Right ventricle myocardium superior (tissue), 1 donor: Measurements from ENCODE around the gene GAS6. TPM values are rescaled to one million over a fixed set of nuclear protein-coding genes. Genes with fewer than 3 reads are reported as not detected.
"Not testable (repeated sequence)": the region's sequence is repeated elsewhere in the genome, so short reads cannot be mapped to it uniquely, and the experiment has no call there.

ENCODE experiments used
- ATAC-seq: fragments of 200-7000 bp; cut with Tn5 transposase; one replicate; pipeline ENCODE4 v1.9.1; 2020; ENCODE audit warnings: mild to moderate bottlenecking; ENCODE audit not compliant: poor library complexity
- DNase-seq: peaks from one replicate; pipeline ENCODE4 v3.0.0-alpha.2; 2020
- intact Hi-C: fragments of 100-400 bp; cut with DNase I; formaldehyde crosslinking; loops from one replicate; pipeline ENCODE4 v1.11.2; 2022
- total RNA-seq: library from RNA; stranded (reverse); fragmentation: NEBNext Ultra II Directional; extraction: Animal tissue kit (Norgen Biotek cat#: 25700); gene quantifications from one replicate; pipeline ENCODE4 v1.2.1, GENCODE V29; 2021
- donor health status: DM: no; HTN: yes; CAD: no; lungs with severe emphysema.

The GAS6 gene
- total RNA-seq, 1 donor from 2014 or later: 181 TPM

- DNase-seq: peak; percentile 21
- no peak for ATAC-seq
- intact Hi-C loops: no loop called here
Observed at GRCh38 chr13:113805431-113806103, 58.3 kb downstream of the GAS6 start.

GRCh38 chr13:113804703-113805430 is 59.0 kb downstream of the GAS6 start:
- intact Hi-C loops: no loop called here
- ATAC-seq: no peak
- peak; percentile 37 for DNase-seq

DNA sequence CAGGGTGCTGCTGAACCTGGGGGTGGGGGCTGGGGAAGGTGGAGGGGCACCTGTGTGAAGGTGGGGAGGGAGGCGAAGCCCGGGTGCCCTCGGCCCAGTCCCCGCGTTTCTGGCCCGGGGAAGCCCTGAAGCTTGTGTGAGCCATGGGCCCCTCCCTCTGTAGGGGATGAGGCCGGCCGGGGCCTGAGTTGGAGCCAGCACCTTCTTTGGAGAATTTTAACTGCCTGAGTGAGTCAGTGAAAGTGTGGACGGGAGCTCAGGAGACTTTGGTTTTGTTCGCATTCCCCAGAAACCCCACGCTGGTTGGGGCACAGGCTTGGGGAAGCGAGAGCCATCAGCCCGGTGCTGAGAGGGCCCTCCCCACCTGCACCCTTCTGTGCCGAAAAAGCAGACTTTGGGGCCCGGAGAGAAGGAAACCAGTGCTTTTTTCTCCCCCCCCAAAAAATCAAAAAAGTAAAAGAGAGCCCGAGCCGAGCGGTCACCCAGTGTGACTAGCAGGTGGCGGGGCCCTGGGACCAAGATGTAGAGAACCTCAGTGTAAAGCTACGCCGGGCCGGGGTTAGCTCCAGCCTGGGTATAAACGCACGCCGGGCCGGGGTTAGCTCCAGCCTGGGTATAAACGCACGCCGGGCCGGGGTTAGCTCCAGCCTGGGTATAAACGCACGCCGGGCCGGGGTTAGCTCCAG is 59.7 kb downstream of the GAS6 start:
- ATAC-seq (no peak), DNase-seq (peak; percentile 35)
- intact Hi-C loops: no loop called here

DNA sequence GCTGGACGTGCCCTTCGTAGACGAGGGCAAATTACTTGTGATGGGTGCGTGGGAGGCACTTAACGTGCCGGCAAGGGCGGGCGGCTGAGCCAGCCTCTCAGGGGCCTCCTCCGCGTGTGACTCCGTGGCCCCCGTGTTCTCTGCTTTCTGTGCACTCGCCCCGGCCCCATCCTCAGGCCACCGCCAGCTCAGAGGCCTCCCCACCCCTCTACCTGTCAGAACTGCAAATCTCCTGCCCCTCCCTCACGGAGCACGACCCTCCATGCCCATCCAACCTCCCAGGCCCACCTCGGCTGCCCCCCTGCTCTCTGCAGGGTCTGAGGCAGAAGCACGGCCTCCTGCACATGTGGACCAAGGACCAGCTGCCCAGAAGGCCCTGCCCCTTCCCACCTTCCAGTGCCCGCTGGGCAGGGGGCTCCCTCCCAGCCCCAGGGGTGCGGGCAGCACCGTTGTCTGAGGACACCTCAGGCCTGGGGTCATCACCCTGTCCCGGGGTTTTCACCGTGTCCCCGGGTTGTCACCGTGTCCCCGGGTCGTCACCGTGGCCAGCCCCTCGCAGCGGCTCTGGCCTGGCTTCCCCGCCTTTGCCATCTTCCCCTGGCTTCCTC is 60.4 kb downstream of the GAS6 start:
- no peak for DNase-seq
- ATAC-seq: no peak
- intact Hi-C loops: no loop called here

DNA sequence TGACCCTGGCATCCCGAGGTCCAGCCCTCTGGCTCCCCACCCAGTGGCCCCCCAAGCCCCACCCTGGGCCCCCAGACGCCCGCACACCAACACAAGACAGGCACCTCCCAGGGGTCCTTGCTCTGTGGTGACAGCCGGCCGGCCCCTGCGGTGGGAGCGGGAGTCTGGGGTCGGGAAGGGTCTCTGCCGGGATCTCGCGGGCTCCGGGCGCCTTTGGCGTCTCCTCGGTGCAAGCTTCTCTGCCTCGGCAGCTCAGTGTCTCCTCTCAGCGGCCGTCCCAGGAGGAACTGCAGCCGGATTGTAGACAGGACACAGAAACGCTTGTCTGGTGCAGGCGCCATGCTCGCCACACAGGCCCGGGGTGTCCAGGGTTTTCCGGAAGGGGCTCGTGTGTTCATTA is 61.1 kb downstream of the GAS6 start:
- no peak for ATAC-seq

GRCh38 chr13:113802090-113802531 is 61.8 kb downstream of the GAS6 start:
- peak; percentile 81 for DNase-seq
- peak; percentile 72 for ATAC-seq
- intact Hi-C loops: no loop called here

More for the DNA sequence above, 61.1 kb downstream of the GAS6 start:
- intact Hi-C loops: no loop called here
- DNase-seq: no peak

- no peak for DNase-seq
- no peak for ATAC-seq
- intact Hi-C loops: no loop called here
Observed at GRCh38 chr13:113801289-113801961, 62.5 kb downstream of the GAS6 start.

DNA sequence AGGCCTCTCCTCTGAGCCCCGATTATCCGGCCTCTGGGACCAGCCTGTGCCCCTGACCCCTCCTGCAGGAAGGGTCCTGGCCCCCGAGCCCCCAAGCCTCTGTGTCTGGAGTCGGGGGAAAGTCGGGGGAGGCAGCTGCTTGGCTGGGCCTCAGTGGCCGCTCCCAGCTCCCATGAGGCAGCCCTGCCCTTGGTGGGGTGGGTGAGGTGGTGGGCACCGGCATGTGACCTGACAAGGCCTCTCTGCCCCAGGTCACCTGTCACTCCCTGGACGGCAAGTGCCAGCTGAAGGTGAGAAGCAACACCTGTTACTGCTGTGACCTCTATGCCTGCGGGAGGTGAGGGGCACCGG is 63.3 kb downstream of the GAS6 start:
- no peak for DNase-seq
- intact Hi-C loops: no loop called here
- ATAC-seq: no peak

DNA sequence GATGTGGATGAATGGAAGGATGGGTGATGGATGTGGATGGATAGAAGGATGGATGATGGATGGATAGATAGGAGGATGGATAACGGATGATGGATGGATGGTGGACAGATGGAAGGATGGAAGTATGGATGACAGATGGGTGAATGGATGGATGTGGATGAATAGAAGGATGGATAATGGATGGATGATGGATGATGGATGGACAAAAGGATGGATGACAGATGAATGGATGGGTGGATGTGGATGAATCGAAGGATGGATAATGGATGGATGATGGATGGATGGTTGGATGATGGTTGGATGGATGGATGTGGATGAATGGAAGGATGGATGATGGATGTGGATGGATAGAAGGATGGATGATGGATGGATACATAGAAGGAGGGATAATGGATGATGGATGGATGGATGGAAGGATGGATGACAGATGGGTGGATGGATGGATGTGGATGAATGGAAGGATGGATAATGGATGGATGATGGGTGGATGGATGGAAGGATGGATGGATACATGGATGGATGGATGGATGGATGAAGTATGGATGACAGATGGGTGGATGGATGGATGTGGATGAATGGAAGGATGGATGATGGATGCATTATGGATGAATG is 65.6 kb downstream of the GAS6 start:
- no peak for DNase-seq
- intact Hi-C loops: no loop called here

DNA sequence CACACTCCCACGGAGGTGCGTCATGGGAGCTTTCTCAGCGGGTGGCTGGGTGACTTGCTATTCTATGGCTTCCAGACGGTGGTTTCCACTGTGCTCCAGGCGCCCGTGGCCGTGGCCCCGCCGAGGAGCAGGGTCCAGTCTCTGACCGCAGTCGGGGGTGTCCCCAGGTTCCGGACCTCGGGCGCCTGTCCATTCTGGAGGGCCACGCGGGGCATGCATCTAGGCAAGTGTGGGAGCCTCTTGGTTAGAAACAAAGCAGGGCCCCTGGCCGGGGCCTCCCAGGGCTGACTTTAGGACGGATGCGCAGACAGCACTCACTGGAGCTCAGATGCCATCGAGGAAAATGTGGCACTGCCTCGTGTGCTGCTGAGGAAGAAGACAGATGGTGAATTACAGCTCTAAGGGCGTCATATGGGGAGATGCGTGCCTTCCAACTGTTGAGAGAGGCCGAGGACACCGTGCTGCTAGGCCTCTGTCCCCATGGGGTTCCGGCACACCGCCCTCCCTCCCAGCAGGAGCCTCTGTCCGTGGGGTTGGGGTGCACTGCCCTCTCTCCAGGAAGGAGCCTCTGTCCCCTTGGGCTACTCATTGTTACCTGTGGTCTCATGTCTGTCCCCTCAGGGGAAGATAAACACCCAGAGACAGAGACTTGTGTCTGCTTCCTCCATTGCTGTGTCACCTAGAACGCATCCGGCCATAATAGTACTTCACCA is 66.8 kb downstream of the GAS6 start:
- DNase-seq (no peak), ATAC-seq (no peak)
- intact Hi-C loops: no loop called here

More for the DNA sequence above, 65.6 kb downstream of the GAS6 start:
- ATAC-seq: no peak

GRCh38 chr13:113796211-113796963 is 67.5 kb downstream of the GAS6 start:
- DNase-seq (no peak), ATAC-seq (no peak)
- intact Hi-C loops: no loop called here

DNA sequence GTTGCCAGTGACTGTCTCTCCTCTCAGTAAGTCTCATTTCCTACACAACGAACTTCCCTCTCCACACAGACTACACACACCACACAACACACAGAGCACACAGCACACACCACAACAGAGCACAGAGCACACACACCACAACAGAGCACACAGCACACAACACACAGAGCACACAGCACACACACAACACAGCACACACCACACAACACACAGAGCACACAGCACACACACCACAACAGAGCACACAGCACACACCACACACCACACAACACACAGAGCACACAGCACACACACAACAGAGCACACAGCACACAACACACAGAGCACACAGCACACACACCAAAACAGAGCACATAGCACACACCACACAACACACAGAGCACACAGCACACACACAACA is 68.5 kb downstream of the GAS6 start:
- DNase-seq, intact Hi-C loops, ATAC-seq: not testable (repeated sequence)

GRCh38 chr13:113794764-113795173 is 69.1 kb downstream of the GAS6 start:
- intact Hi-C loops: no loop called here
- DNase-seq: no peak
- ATAC-seq: no peak

- DNase-seq (no peak), ATAC-seq (no peak)
- intact Hi-C loops: no loop called here
Observed at GRCh38 chr13:113794086-113794485, 69.8 kb downstream of the GAS6 start.

- ATAC-seq (no peak), DNase-seq (no peak)
- intact Hi-C loops: no loop called here
Observed at GRCh38 chr13:113793718-113794085, 70.2 kb downstream of the GAS6 start.

DNA sequence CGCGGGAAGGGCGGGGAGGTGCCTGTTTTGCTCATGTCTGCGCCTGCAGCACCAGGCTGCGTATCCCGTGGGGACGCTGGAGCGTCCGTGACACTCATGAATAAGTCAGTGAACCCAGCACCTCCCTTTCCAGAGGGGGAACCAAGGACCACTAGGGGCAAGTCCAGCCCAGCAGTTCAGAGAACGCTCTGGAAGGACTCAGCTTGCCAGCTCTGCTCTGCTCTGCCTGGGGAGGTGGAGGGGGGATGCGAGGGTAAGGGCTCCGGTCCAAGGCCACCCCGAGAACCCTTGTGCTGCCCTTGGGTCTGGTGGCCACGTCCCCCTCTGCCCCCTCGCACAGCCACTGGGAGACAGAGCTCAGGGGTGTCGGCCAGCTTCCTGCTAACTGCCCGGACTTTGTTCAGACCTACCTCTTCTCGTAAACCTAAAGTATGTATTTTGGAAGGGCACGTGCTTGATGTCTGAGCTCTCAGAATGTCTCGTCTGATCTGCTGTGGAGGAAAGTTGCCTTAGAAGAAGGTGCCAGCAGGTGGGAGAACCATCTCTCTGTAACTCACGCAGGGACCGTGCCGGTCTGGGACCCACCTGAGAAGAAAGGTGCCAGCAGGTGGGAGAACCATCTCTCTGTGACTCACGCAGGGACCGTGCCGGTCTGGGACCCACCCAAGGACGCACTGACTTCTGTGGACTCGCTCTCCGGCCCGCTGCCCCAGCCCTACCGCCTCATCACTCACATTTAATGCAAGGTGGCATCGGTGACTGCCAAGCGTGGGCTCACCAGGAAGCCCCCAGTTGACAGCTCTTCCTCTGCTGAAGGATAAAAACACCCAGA is 70.8 kb downstream of the GAS6 start:
- no peak for ATAC-seq
- intact Hi-C loops: no loop called here
- no peak for DNase-seq
